ENCODE results near the gene AXIN2.

The AXIN2 gene

DNA sequence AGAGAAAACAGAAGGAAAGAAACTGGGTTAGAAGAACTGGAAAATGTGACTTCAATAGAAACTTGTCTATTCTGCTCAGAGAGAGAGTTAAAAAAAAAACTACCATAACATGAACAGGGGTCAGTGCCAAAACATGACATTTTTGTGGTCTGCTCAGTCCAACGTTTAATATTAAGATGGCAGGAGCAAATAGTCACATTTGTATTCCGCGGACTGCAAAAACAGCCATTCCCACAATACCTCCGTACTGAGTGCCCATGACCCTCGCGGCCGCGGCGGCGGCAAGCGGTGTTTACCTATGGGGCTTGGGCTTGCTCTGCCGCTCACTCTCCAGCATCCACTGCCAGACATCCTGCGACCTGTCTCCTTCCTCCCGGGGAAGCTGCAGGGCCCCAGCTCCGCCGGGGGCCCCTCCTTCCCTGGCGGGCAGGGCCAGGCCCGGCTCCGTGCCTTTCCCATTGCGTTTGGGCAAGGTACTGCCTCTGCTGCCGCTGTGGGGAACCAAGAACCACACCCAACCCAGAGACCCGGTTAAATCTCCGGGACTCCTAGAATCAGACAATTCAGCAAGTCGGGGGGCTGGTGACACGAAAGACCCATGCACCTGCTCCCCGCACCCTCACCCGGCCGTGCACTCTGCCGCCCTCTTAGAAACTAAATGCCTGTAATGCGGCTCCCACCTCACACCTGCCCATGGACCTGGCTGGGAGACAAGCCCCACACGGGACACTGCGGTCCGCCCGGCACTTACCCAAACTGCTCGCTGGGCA, 24.7 kb downstream of the AXIN2 start:
- Histone ChIP-seq H3K9me3 (no peaks in the 10 kb centered on the region), H3K4me1 (ENCODE audit: control insufficient read depth in 1 of 2, insufficient read depth in 1 of 2, low read depth in 1 of 2, low read length in 1 of 2) (no peaks in the 10 kb centered on the region), H3K27me3 (no peaks in the 10 kb centered on the region), H3K36me3 (no peaks in the 10 kb centered on the region), H3K4me3 (ENCODE audit: low read depth in 1 of 2, low read length in 1 of 2) (no peak overlapping the region), H3K27ac (no peak overlapping the region)
- TF ChIP-seq, protein P1, sequence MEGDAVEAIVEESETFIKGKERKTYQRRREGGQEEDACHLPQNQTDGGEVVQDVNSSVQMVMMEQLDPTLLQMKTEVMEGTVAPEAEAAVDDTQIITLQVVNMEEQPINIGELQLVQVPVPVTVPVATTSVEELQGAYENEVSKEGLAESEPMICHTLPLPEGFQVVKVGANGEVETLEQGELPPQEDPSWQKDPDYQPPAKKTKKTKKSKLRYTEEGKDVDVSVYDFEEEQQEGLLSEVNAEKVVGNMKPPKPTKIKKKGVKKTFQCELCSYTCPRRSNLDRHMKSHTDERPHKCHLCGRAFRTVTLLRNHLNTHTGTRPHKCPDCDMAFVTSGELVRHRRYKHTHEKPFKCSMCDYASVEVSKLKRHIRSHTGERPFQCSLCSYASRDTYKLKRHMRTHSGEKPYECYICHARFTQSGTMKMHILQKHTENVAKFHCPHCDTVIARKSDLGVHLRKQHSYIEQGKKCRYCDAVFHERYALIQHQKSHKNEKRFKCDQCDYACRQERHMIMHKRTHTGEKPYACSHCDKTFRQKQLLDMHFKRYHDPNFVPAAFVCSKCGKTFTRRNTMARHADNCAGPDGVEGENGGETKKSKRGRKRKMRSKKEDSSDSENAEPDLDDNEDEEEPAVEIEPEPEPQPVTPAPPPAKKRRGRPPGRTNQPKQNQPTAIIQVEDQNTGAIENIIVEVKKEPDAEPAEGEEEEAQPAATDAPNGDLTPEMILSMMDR (IDR thresholded peaks at IDR 0.05): no peak

DNA sequence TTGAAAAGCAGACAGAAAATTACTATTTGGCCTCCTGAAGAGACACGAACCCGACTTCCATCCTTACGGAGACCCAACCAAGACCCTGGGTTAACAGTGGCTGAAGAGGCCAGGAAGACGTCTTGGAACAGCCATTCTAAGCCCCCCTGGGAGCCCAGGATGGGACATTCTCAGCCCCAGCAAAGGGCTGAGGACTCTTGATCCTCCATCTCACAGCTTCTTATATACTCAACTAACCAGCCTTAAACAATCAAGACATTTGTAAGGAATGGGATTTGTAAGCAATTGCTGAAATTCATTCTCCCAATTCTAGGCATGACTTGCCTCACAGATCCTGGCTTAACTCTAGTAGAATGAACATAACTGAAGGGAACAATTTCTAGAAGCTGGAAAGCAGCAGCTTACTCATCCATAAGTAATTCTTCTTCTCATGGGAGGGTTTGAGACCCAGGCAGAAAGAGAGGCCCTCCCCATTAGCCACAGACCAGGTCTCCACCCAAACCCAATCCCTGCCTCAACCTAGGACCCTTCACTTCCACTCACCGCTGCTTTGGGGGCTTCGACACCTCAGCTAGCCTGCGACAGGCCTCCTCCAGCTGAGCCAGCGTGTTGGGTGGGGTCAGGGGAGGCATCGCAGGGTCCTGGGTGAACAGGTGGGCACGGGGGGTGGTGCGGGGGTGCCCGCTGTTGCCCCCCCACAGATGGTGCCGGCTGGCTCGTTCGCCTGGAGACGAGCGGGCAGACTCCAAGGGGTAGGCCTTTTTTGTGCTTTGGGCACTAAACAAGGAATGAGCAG, 25.5 kb downstream of the AXIN2 start:
- Histone ChIP-seq H3K4me3 (ENCODE audit: low read depth in 1 of 2, low read length in 1 of 2) (no peak overlapping the region), H3K4me1 (ENCODE audit: control insufficient read depth in 1 of 2, insufficient read depth in 1 of 2, low read depth in 1 of 2, low read length in 1 of 2) (no peaks in the 10 kb centered on the region), H3K27me3 (no peaks in the 10 kb centered on the region), H3K9me3 (no peaks in the 10 kb centered on the region), H3K36me3 (no peaks in the 10 kb centered on the region), H3K27ac (no peak overlapping the region)
- TF ChIP-seq, protein P1 (IDR thresholded peaks at IDR 0.05): no peak

DNA sequence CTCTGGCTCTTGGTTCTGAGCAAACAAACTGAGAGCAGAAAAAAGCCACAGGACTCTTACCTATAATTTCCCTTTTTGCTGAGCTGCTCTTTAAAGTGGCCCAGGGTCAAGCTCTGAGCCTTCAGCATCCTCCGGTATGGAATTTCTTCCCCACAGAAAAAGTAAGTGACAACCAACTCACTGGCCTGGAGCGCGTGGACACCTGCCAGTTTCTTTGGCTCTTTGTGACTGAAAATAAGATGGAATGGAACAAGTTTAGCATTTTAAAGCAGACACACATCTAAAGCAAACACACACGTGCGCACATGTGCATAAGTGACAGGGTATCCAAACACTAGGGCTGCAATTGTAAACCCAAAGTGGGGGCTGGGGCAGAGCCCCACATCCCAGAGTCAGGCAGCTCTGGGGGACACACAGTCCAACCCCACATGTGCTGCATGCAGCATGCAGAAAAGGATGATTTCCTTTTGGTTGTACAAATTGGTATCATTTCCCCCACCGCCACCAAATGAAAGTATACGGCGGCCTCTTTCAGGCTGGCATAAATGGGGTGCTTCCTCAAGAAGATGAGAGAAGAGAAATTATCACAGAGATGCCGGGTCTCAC, 27.5 kb downstream of the AXIN2 start:
- TF ChIP-seq, protein P1 (IDR thresholded peaks at IDR 0.05): no peak
- no peaks in the 10 kb centered on the region for H3K9me3 ChIP-seq
- no peaks in the 10 kb centered on the region for H3K4me1 ChIP-seq (ENCODE audit: control insufficient read depth in 1 of 2, insufficient read depth in 1 of 2, low read depth in 1 of 2, low read length in 1 of 2)
- H3K36me3 ChIP-seq: no peaks in the 10 kb centered on the region
- no peak overlapping the region for H3K4me3 ChIP-seq (ENCODE audit: low read depth in 1 of 2, low read length in 1 of 2)
- no peaks in the 10 kb centered on the region for H3K27me3 ChIP-seq
- H3K27ac ChIP-seq: no peak overlapping the region

DNA sequence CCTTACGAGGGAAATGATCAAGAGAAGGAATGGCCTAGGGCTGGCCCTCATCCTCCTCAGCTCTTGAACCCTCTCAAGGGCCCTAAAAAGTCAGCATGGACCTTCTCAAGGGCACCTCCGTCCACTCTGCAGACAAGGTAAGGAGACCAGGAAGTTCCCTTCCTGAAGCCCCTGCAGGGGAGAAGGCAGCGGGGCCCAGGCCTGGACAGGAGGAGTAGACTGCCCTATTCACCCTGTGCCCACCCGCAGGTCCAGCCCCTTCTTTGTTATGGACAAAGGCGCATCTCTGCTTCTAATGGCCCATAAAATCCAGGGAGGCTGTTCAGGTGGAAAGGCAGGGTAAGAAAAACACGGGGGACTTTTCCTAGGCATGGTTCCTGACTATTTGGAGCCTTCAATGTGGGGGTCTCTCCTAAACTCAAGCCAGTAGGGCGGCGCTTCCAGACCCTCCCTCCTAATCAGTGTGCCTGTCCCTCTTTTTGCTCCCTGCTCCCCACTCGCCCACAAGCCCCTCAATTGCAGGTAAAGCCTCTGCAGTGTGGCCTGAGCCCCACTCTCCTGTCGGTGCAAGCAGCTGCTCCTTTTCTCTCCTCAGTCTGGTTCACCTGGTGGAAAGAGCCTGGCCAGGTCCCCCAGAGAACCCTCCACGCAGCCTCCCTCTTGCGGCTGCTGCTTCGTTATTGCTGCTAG, 28.2 kb downstream of the AXIN2 start:
- Histone ChIP-seq H3K4me3 (ENCODE audit: low read depth in 1 of 2, low read length in 1 of 2) (no peak overlapping the region), H3K36me3 (no peaks in the 10 kb centered on the region), H3K27ac (no peak overlapping the region), H3K9me3 (no peaks in the 10 kb centered on the region), H3K4me1 (ENCODE audit: control insufficient read depth in 1 of 2, insufficient read depth in 1 of 2, low read depth in 1 of 2, low read length in 1 of 2) (no peaks in the 10 kb centered on the region), H3K27me3 (no peaks in the 10 kb centered on the region)
- TF ChIP-seq, protein P1 (IDR thresholded peaks at IDR 0.05): no peak

DNA sequence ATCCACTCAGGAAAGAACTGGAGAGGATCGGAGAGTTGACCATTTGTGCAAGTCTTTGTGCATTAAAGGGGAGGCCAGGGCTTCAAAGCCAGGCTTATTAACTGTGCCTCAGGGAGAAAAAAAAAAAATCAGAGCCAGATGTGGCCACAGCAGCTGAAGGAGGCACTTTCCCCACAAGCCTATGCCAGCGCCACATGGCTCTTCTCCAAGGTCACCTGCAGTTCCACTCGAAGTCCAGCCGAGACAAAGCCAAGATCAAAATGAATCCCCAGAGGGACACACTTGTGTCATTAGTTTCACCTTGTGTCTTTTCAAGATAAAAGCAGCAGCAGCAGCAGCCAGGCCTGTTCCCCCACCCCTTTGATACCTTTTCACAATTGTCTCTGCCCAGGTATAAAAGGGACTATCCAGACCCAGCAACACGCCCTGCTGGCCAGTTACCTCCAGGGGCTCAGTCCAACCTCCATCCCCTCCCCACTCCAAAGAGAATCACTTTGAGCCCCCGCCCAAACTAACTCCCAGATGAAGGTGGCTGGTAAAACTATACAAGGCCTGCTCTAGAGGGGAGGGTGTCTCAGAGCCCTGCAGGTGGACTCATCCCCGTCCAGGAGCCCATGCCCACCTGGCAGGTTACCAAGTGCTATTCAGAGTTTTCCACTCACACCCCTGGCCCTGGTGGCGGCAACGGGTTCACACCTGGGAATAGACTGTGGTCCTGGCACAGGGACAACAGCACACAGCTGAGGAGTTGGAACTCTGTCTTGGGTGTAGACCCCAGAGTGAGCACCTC, 29.2 kb downstream of the AXIN2 start:
- no peak overlapping the region for H3K27ac ChIP-seq
- no peaks in the 10 kb centered on the region for H3K36me3 ChIP-seq

More for the DNA sequence above, 29.2 kb downstream of the AXIN2 start:
- Histone ChIP-seq H3K4me1 (ENCODE audit: control insufficient read depth in 1 of 2, insufficient read depth in 1 of 2, low read depth in 1 of 2, low read length in 1 of 2) (no peaks in the 10 kb centered on the region), H3K9me3 (no peaks in the 10 kb centered on the region), H3K27me3 (no peaks in the 10 kb centered on the region), H3K4me3 (ENCODE audit: low read depth in 1 of 2, low read length in 1 of 2) (no peak overlapping the region)
- TF ChIP-seq, protein P1 (IDR thresholded peaks at IDR 0.05): no peak
